Heart left ventricle (tissue), 16 donors: ENCODE results near the gene ADO. TPM values are rescaled to one million over a fixed set of nuclear protein-coding genes. Genes with fewer than 3 reads are reported as not detected.

Experiments
- ATAC-seq, 4 donors: fragments of 200-7000 bp; cut with Tn5 transposase; one replicate each; pipeline ENCODE4 v1.9.1; 2020 to 2022; ENCODE audit warnings: moderate library complexity in 4 of 4, mild to moderate bottlenecking in 3 of 4, moderate number of reproducible peaks in 1 of 4
- DNase-seq, 5 donors: peaks; one replicate each; pipeline ENCODE4 v3.0.0-alpha.2; 2020
- H3K27ac ChIP-seq, 12 donors: fragments of 200-600 bp; sonication (generic) in 4 of 12; one replicate each; pipeline versions ENCODE4 v1.5.0 to v1.8.0; 2016 to 2022; ENCODE audit warnings: mild to moderate bottlenecking in 2 of 12
- H3K27me3 ChIP-seq, 9 donors: fragments of 200-600 bp; sonication (generic) in 2 of 9; one replicate each; pipeline versions ENCODE4 v1.5.1 to v1.8.0; 2016 to 2022; ENCODE audit warnings: mild to moderate bottlenecking in 3 of 9
- H3K36me3 ChIP-seq, 9 donors: fragments of 200-600 bp; sonication (generic) in 2 of 9; one replicate each; pipeline versions ENCODE4 v1.5.0 to v1.8.0; 2018 to 2022; ENCODE audit warnings: mild to moderate bottlenecking in 2 of 9
- H3K4me1 ChIP-seq, 12 donors: fragments of 200-600 bp; sonication (generic) in 4 of 12; one replicate each; pipeline versions ENCODE4 v1.5.0 to v1.8.0; 2016 to 2022; ENCODE audit warnings: mild to moderate bottlenecking in 3 of 12
- H3K4me3 ChIP-seq, 12 donors: fragments of 200-600 bp; sonication (generic) in 4 of 12; one replicate each; pipeline versions ENCODE4 v1.5.0 to v1.8.0; 2017 to 2022; ENCODE audit warnings: mild to moderate bottlenecking in 9 of 12, moderate library complexity in 4 of 12
- H3K9me3 ChIP-seq, 12 donors: fragments of 200-600 bp; sonication (generic) in 4 of 12; one replicate each; pipeline versions ENCODE4 v1.5.0 to v1.8.0; 2016 to 2022; ENCODE audit warnings: mild to moderate bottlenecking in 1 of 12
- POLR2A ChIP-seq, 2 donors: fragments of 450-650 bp; IDR thresholded peaks; one replicate each; pipeline ENCODE4 v1.6.1; 2017; ENCODE audit warnings: antibody characterized with exemption in 2 of 2, mild to moderate bottlenecking in 2 of 2, moderate library complexity in 2 of 2
- WGBS, 4 donors: extraction: QIAGEN DNeasy Blood & Tissue Kit in 2 of 4; methylation state at CpG; one replicate each; pipeline versions ENCODE4 v1.1.5 to v1.1.7; 2013 to 2018; 5-methylcytosine and 5-hydroxymethylcytosine counted together
- intact Hi-C, 10 donors: fragments of 100-400 bp; cut with DNase I; formaldehyde crosslinking; loops; one replicate each; pipeline versions ENCODE4 v1.11.1 to v1.14.2; 2022
- polyA plus RNA-seq, 2 donors: library from polyadenylated mRNA; stranded (reverse); fragments of 200-250 nt; gene quantifications; one replicate each; pipeline ENCODE4 v1.2.3, GENCODE V29; 2013
- total RNA-seq, 9 donors: library from RNA; depleted of rRNA in 2 of 9; stranded (reverse); fragments of >200 nt in 2 of 9; fragmentation: NEBNext Ultra II Directional in 3 of 9; extraction: Animal tissue kit (Norgen Biotek cat#: 25700) in 3 of 9; gene quantifications; one replicate each; pipeline versions ENCODE4 v1.1.0 to v1.2.4, GENCODE V29; 2016 to 2023
- TF ChIP-seq, protein P1 (sequence below), 12 donors: fragments of 200-600 bp; sonication (generic) in 4 of 12; IDR thresholded peaks; one replicate each; pipeline versions ENCODE4 v1.5.0 to v1.8.0; 2018 to 2022; ENCODE audit warnings: antibody characterized with exemption in 12 of 12, mild to moderate bottlenecking in 5 of 12
- donor health status: ischemic (EF 13 %, LVEDD 7.1; RV severe dilation, severe dysfunction).
- donor health status: healthy with polysubstance abuse.
- donor health status: DM: no; HTN: yes; CAD: no.
- donor health status: DM: no; HTN: no; CAD: no.
- donor health status: ischemic (EF 25% LVEDD 6.9; RV normal size, moderate dysfunction).
- donor health status: ischemic (EF 25% LVEDD 5.7; RV mildly dilated, moderate dysfunction).
- donor health status: healthy.
- donor health status: DM: yes; HTN: yes; CAD: no.
- donor health status: ischemic (EF 35%, LVEDD 5.7; RV mildly dilated, moderate dysfunction).
- donor health status: nonischemic (EF 11% LVEDD 7.7; RV severe dilation, severe dysfunction).
- donor health status: DM: yes; HTN: yes; CAD: no.
- donor health status: PGD.
- donor health status: ischemic (EF 29% LVEDD 5.4; RV normal size, mild dysfunction).
- donor health status: nonischemic (EF 23%, LVEDD 6.1; RV moderate dilation, normal function).

Gene ADO
- total and polyA plus RNA-seq, 11 donors, result 7.6 to 35.5 (median 19.7) TPM

DNA sequence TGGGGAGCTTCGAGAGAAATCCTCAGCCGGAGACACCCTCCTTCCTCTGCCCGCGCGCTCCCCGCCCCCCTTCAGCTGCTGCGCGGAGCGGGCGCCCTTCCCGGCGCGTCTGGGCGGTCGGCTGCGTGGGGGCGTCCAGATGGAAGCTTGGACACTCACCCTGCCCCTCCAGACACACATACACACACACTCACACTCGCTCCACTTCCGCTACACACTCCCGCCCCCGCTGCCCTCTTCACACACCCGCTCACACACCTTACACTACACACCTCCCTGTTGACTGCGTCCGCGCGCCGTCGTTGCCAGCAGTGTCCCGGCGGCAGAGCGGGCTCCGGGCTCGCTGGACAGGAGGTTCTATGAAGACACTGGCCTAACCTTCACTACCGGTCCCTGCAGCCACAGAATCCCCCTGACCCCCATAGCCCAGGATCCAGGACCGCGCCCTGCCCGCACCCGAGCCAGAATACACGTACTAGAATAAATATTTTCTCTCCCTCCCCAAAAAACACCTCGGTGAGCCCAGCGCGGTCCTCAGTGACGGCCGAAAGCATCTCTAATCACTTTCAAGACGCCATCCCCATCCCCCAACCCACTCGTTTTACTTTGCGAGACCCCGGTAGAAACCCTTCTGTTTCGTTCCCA, 12.7 kb downstream of the ADO start:
- peaks cover 0 to 48% (median 28%) of the 10 kb centered on the region in 12 donors for H3K4me1 ChIP-seq
- peaks cover 0 to 3% (median 0%) of the 10 kb centered on the region in 9 donors for H3K36me3 ChIP-seq
- TF ChIP-seq, protein P1, sequence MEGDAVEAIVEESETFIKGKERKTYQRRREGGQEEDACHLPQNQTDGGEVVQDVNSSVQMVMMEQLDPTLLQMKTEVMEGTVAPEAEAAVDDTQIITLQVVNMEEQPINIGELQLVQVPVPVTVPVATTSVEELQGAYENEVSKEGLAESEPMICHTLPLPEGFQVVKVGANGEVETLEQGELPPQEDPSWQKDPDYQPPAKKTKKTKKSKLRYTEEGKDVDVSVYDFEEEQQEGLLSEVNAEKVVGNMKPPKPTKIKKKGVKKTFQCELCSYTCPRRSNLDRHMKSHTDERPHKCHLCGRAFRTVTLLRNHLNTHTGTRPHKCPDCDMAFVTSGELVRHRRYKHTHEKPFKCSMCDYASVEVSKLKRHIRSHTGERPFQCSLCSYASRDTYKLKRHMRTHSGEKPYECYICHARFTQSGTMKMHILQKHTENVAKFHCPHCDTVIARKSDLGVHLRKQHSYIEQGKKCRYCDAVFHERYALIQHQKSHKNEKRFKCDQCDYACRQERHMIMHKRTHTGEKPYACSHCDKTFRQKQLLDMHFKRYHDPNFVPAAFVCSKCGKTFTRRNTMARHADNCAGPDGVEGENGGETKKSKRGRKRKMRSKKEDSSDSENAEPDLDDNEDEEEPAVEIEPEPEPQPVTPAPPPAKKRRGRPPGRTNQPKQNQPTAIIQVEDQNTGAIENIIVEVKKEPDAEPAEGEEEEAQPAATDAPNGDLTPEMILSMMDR (IDR thresholded peaks at IDR 0.05), result no peak
- TF ChIP-seq POLR2A (IDR thresholded peaks at IDR 0.05), result no peak
- DNase-seq, result peak; percentile 60 to 79 (median 70)
- peak; percentile 14 to 75 (median 58) for ATAC-seq
- intact Hi-C loops, result loop anchor here (2.0 to 10.0 kb wide), 13 partner anchors 54 to 380 kb away; partner anchors contain the start of gene NRBF2 (in 5 of the 10)
- H3K4me3 ChIP-seq, result peak overlapping the region; percentile 37 to 91 (median 78)
- H3K27me3 ChIP-seq, result peaks cover 0 to 50% (median 17%) of the 10 kb centered on the region in 9 donors
- H3K9me3 ChIP-seq, result no peaks in the 10 kb centered on the region
- 0 to 2% (median 1%) methylated on average over 42 to 49 of the region's 49 CpGs for WGBS, 4 donors
- peak overlapping the region; percentile 63 to 93 (median 87) for H3K27ac ChIP-seq

DNA sequence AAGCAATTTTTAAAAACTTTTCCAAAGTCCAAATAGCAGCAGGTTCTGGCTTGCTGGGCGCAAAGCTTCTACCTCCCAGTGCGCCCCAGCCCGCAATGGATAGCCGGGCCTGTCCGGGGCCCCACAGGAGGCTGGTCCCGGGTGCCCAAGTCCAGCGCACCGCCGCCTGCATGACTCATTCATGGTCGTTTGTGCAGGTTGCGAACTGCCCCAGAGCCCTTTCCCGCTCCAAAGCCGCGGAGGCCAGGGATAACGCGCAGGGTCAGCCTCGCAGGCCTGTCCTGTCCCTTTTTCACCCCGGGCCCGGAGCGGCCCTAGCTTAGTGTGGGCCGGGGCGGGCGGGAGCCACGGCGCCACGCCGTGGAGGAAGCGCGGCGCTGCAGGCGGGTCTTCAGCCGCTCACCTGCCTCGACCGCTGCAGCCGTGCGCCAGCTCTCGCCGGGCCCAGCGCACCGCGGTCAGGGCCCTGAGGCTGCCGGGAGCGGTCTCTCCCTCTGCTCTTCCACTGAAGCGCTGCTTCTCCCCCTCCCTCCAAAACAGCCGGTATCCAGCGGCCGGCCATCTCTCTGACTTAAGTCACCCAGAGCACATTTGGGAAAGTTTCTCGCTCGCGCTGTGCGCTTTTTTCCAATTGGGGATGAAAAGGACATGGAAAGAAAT, 13.4 kb downstream of the ADO start:
- intact Hi-C loops, result loop anchor here (1.0 to 10.0 kb wide), 16 partner anchors 55 to 381 kb away; partner anchors contain the start of gene NRBF2 (in 5 of the 10)
- ATAC-seq (peak; percentile 56 to 78 (median 74)), DNase-seq (peak; percentile 74 to 88 (median 81))
- Histone ChIP-seq H3K27ac (peak overlapping the region in 11 of 12 donors; percentile 77 to 93 (median 87)), H3K27me3 (peaks cover 0 to 50% (median 17%) of the 10 kb centered on the region in 9 donors), H3K36me3 (peaks cover 0 to 3% (median 0%) of the 10 kb centered on the region in 9 donors), H3K4me1 (peaks cover 0 to 48% (median 28%) of the 10 kb centered on the region in 12 donors), H3K4me3 (peak overlapping the region; percentile 37 to 91 (median 78)), H3K9me3 (no peaks in the 10 kb centered on the region)
- TF ChIP-seq POLR2A (IDR thresholded peaks at IDR 0.05), result no peak
- TF ChIP-seq, protein P1 (IDR thresholded peaks at IDR 0.05), result peak; percentile 82 to 97 (median 90)
- 0 to 1% (median 1%) methylated on average over 38 to 51 of the region's 51 CpGs for WGBS, 4 donors

DNA sequence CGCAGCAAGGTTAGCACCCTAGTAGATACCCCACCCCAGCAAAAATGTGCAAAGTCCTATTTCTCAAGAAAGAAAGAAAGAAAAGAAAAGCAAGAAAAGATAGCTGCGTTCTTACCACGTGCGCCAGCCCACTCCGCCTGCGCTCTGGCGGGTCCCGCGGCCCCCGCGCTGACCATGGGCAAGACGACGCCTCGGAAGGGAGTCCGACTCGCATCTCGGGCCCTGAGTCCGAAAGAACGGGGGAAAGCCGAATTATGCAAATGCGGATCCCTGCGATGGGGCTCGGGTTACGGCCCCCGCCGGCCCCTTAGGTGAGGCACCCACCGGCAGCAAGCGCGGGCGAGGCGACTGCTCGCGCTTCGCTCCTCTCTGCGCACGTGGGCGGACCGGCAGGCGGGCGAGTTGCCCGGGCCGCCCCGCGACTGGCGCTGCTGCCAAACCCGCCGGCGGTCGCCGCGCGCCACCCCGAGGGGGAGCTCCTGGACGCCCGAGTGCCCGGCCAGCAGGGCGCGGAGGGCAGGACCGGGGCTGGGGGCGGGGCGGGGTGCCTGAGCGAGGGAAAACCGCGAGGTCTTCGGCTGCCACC, 14.0 kb downstream of the ADO start:
- peak overlapping the region in 6 of 12 donors; percentile 82 to 92 (median 87) for H3K27ac ChIP-seq
- WGBS, 4 donors, result 2 to 6% (median 3%) methylated on average over 42 to 65 of the region's 65 CpGs
- DNase-seq (peak; percentile 38 to 77 (median 48)), ATAC-seq (no peak)
- intact Hi-C loops, result loop anchor here (1.0 to 10.0 kb wide), 14 partner anchors 124 to 381 kb away; partner anchors contain the start of gene NRBF2 (in 5 of the 10)
- TF ChIP-seq POLR2A (IDR thresholded peaks at IDR 0.05), result no peak
- TF ChIP-seq, protein P1 (IDR thresholded peaks at IDR 0.05), result peak in 4 of 12 donors; percentile 29 to 44 (median 34)
- peaks cover 0 to 47% (median 17%) of the 10 kb centered on the region in 9 donors for H3K27me3 ChIP-seq
- H3K4me3 ChIP-seq, result peak overlapping the region in 11 of 12 donors; percentile 37 to 91 (median 78)
- H3K4me1 ChIP-seq, result peaks cover 0 to 48% (median 28%) of the 10 kb centered on the region in 12 donors
- peaks cover 0 to 1% (median 0%) of the 10 kb centered on the region in 9 donors for H3K36me3 ChIP-seq
- no peaks in the 10 kb centered on the region for H3K9me3 ChIP-seq
